GM18951 (cell line): Measurements from ENCODE around the gene PIGBOS1.
"Not testable (repeated sequence)": the region's sequence is repeated elsewhere in the genome, so short reads cannot be mapped to it uniquely, and the experiment has no call there.

Experiments used
- POLR2A ChIP-seq: IDR thresholded peaks from 4 replicates; pipeline ENCODE4 v1.6.1; 2011; ENCODE audit warnings: mild to moderate bottlenecking; ENCODE audit not compliant: insufficient read length, insufficient read depth; ENCODE audit errors: extremely low read depth
- in situ Hi-C: fragments of 300-500 bp; cut with MboI; formaldehyde crosslinking; loops from one replicate; pipeline ENCODE4 v1.12.0; 2022; ENCODE audit warnings: low sequenced_read_pairs, mixed read lengths, inconsistent platforms; ENCODE audit not compliant: unreplicated experiment

PIGBOS1 gene

DNA sequence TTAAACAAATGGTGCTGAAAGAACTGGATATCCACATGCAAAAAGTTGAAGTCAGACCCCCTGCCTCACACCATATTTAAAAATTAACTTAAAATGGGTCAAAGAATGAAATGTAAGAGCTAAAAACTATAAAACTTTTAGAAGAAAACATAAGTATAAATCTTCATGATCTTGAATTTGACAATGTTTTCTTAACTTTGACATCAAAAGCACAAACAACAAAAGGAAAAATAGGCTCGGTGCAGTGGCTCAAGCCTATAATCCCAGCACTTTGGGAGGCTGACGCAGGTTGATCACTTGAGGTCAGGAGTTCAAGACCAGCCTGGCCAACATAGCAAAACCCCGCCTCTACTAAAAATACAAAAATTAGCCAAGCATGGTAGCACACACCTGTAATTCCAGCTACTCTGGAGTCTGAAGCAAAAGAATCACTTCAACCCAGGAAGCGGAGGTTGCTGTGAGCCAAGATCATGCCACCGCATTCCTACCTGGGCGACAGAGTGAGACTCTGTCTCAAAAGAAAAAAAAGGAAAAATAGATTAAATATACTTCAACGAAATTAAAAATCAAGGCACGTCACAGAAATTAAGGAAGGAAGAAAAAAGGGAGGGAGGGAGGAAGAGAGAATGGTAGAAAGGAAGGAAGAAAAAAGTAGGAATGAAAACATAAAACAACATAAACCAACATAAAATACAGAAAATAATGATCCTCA lies 30.8 kb downstream of the PIGBOS1 start:
- in situ Hi-C loops: no loop called here
- TF ChIP-seq POLR2A: no peak

DNA sequence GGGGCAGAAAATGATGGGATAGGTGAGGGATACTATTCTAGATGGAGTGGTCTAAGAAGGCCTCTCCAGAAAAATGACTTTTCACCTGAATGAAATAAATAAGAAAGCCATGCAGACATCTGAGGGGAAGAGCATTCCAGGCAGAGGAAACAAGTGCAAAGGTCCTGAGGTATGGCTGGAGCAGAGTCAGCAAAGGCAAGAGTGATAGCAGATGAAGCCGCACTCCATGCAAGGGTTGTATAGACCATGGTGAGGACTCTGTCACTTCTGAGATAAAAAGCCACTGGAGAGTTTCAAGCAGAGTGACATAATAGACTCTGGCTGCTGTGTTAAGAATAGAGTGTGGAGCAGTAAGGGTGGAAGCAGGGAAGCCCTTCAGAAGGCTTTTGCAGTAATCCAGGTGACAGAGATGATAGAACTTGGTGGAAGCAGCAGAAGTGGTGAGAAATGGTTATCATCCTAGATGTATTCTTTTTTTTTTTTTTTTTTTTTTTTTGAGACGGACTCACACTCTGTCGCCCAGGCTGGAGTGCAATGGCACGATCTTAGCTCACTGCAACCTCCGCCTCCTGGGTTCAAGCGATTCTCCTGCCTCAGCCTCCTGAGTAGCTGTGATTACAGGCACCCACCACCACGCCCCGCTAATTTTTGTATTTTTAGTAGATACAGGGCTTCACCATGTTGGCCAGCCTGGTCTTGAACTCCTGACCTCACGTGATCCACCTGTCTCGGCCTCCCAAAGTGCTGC lies 32.3 kb downstream of the PIGBOS1 start:
- in situ Hi-C loops: not testable (repeated sequence)

DNA sequence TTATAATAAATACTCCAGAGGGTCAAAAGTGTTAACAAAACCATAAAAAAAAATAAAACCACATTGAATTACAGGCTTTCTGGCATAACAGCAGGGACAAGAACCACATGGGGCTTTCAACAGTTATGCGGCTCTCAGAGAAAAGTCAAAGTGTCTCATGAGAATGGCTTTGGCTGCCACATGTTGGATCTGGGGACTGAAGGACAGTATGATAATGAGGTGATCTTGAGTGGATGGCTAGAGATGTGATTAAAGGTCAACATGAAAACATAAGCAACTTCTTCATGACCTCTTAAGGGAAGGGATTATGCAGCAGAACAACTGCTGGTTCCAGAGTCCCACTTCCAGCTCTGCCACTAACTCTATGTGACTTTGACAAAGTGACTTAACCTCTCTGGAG lies 34.5 kb downstream of the PIGBOS1 start:
- in situ Hi-C loops: no loop called here
- TF ChIP-seq POLR2A: no peak

DNA sequence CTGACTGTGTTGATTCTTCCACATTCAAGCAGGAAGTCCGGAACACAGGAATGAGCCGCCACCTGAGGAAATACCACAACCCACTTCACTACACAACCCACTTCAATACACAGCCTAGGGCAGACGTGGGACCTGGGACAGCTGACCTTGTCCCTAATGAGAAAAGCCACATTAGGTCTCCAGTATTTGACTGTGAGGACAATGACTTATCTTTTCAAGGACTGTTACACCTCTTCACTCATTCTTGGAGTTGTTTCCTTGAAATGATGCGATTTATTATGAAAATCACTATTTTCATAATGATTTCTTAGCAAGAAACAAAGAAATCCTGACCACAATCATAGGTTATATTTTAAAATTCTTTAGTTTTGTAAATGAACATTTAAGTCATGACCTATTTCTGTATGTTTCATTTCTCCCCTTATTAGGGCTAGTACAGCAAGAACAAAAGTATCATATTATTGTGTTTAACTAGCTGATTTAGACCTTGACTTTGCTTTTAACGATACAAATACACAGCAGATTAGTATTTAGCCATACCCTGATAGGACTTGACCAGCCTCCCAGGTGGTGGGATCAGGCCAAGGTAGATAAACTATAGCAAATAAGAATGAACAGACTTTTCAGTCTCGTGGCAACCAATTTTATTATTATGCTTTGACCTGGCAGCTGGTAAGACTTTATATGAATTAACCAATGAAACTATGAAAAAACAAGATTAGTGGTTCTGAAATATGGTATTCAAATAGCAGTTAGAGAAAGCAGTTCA lies 35.4 kb downstream of the PIGBOS1 start:
- in situ Hi-C loops: no loop called here
- no peak for TF ChIP-seq POLR2A

DNA sequence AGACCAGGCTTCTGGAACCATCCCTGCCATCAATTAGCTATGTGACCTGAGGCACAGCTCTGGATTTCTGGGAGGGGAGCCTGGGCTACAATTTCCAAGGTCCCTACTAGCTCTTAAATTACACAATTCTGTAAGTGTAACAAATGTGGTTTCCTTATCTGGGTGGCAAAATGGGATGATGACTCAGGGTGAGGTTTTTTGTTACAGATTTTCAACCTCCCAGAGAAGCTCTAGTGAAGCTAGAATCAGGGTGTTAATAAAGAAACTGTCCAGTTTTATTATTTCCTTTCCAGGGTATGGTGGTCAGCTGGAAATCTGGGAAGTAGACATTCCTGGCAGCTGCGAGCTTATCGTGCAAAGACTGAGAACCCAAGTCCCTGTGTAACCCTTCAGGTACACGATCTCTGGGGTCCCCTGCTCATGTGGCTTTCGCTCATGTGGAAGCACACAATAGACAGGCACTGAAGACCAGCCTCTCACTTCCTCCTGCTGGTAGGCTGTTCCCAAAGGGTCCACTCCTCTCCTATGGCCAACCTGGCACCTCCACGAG lies 36.6 kb downstream of the PIGBOS1 start:
- in situ Hi-C loops: no loop called here
- TF ChIP-seq POLR2A: no peak

DNA sequence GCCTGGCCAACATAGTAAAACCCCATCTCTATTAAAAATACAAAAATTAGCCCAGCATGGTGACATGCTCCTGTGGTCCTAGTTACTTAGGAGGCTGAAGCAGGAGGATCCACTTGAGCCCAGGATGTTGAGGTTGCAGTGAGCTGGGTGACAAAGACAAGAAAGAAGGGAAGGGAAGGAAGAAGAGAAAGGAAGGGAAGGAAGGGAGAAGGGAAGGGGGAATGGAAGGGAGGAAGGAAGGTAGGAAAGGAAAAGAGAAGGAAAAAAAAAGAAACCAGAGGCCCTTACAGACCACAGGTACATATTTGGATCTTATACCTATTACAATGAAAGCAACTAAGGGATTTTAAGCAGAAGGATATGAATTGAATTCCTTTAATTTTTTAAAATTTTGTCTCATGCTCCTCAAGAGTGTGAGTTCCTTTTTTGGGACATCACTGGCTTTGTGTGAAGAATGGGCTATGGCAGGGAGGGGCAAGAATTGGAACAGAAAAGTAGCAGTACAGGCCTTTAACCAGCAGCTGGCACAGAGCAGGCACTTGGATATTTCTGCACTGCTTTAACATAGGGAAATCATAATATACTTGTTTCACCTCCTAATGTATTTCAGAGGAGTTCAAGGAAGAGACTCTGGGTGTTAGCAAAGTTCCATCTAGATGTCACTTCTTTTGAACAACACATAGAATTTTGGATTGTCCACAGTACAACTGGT lies 37.2 kb downstream of the PIGBOS1 start:
- in situ Hi-C loops: no loop called here
- TF ChIP-seq POLR2A: no peak

DNA sequence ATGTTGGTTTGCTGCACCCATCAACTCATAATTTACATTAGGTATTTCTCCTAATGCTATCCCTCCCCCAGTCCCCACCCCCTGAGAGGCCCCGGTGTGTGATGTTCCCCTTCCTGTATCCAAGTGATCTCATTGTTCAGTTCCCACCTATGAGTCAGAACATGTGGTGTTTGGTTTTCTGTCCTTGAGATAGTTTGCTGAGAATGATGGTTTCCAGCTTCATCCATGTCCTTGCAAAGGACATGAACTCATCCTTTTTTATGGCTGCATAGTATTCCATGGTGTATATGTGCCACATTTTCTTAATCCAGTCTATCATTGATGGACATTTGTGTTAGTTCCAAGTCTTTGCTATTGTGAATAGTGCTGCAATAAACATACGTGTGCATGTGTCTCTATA lies 38.3 kb downstream of the PIGBOS1 start:
- in situ Hi-C loops: not testable (repeated sequence)

DNA sequence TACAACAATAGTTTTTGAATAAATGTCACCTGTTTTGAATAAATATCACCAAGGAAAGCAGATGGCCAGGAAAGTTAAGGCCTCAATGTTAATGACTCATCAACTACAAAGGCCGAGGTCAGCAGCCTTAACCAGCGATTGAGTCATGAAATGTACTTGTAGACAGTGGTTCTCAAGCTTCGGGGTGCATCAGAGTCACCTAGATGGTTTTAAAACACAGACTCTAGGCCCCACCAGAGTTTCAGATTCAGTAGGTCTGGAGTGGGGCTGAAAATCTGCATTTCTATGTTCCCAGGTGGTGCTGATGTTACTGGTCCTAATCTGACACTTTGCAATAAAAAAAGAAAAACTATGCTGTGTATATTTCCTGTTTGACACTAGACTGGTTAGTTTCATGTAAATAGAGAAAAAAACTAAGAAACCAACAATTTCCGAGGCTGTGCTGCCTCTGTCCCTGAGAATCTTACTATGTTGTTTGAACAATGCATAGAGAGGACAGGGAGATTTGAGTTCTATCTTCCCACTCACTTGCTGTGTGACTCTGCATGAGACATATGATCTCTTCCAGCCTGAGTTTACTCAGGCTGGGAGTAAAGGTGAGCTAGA lies 39.1 kb downstream of the PIGBOS1 start:
- in situ Hi-C loops: no loop called here

DNA sequence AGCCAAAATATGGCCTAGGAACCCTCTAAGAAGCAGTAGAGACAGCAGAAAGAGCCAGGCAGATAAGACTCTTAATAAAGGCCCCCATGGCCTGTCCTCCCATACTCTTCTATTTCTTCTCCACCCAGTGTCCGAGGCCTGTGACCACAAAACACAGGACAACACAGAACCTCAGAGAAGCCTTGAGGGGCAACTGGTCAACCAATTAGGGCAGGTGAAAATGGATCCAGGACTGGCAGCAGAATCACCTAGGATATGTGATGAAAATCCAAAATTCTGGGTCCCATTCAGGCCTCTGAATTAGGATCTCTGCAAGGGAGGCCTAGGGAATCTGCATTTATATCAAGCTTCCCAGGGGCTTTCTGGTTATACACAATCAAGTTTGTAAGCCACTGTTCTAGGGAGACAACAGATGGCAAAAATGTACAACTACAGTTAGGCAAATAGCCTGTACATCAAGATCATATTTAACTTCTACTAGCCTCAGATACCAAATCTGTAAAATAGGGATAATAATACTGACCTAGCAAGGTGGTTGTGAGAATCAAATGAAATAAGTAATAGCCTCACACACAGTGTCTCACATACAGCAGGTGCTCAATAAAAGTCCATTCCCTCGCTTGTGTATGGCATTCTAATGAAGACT lies 39.7 kb downstream of the PIGBOS1 start:
- no peak for TF ChIP-seq POLR2A
- in situ Hi-C loops: no loop called here

More for the DNA sequence above, 39.1 kb downstream of the PIGBOS1 start:
- TF ChIP-seq POLR2A: no peak

DNA sequence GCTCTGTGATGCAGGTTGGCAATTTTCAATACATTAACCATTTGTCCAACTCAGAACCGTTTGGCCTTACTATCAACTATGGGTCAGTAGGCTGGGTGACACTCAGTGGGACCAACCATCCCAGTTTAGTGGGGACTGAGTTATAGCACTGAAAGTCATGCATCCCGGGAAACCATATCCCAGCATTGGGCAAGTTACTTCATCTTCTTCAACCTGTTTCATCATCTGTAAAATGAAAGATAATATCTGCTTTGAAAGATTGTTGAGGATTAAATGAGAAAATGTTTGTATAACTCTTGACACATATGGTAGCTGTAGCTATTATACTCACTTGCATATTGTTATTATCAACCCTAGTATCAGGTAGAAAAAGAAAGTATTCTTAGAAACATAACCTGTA lies 41.2 kb downstream of the PIGBOS1 start:
- no peak for TF ChIP-seq POLR2A
- in situ Hi-C loops: no loop called here

DNA sequence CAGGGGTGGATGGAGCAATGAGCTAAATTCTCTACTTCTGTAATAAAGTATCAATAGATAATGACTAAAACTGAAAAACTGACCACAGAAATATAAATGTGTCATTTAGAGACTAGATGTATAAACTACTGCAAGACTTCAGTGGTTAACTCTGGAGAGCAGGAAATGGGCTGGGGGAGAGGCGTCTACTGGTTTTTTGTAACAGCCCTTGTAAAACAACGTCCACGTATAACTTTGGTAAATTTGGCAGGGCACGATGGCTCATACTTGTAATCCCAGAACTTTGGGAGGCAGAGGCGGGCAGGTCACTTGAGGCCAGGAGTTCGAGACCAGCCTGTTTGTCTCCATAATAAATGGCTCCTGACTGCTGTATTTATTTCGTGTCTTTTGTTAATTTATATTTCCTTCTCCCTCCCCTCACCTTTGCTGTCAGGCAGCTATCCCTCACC lies 41.8 kb downstream of the PIGBOS1 start:
- in situ Hi-C loops: no loop called here
- no peak for TF ChIP-seq POLR2A

DNA sequence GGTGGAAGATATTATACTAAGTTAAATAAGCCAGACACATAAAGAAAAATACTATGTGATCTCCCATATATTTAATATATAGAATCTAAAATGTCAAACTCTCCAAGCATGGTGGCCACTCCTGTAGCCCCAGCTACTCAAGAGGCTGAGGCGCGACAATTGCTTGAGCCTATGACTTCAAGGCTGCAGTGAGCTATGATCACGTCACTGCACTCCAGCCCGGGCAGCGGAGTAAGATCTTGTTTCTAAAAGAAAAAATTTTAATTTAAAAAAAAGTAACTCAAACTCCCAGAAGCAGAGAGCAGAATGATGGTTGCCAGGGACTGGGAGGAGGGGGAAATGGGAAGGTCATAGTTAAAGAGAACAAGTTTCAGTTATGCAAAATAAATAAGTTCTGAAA lies 42.6 kb downstream of the PIGBOS1 start:
- no peak for TF ChIP-seq POLR2A
- in situ Hi-C loops: no loop called here
